Effector memory CD4-positive, alpha-beta T cell (primary cell): ENCODE results near the gene UBXN6.
A peak's percentile ranks its signal among the peaks of the same experiment; 100 is the strongest.

Experiments used
- DNase-seq, 3 donors: peaks; one replicate each; pipeline ENCODE4 v3.0.0-alpha.2; 2020
- H3K27ac ChIP-seq: 2 replicates; pipeline ENCODE4 v1.7.0; 2013; ENCODE audit warnings: mild to moderate bottlenecking, low read length, moderate library complexity; ENCODE audit not compliant: insufficient read depth, poor library complexity, severe bottlenecking
- H3K27me3 ChIP-seq: replicated peaks from 2 replicates; pipeline ENCODE4 v1.7.0; 2013; ENCODE audit warnings: mild to moderate bottlenecking, low read length; ENCODE audit not compliant: insufficient read depth, control insufficient read depth, poor library complexity, severe bottlenecking
- H3K36me3 ChIP-seq: 2 replicates; pipeline ENCODE4 v1.7.0; 2013; ENCODE audit warnings: mild to moderate bottlenecking, low read length, moderate library complexity; ENCODE audit not compliant: control insufficient read depth, insufficient read depth
- H3K4me1 ChIP-seq: 2 replicates; pipeline ENCODE4 v1.7.0; 2013; ENCODE audit warnings: low read length, mild to moderate bottlenecking; ENCODE audit not compliant: control insufficient read depth, insufficient read depth, poor library complexity, severe bottlenecking
- H3K4me3 ChIP-seq: 2 replicates; pipeline ENCODE4 v1.7.0; 2013; ENCODE audit warnings: low read length, low read depth, mild to moderate bottlenecking; ENCODE audit not compliant: insufficient read depth, poor library complexity, severe bottlenecking
- H3K9me3 ChIP-seq: 2 replicates; pipeline ENCODE4 v1.7.0; 2013; ENCODE audit warnings: mild to moderate bottlenecking, low read length, moderate library complexity; ENCODE audit not compliant: control insufficient read depth

The UBXN6 gene

DNA sequence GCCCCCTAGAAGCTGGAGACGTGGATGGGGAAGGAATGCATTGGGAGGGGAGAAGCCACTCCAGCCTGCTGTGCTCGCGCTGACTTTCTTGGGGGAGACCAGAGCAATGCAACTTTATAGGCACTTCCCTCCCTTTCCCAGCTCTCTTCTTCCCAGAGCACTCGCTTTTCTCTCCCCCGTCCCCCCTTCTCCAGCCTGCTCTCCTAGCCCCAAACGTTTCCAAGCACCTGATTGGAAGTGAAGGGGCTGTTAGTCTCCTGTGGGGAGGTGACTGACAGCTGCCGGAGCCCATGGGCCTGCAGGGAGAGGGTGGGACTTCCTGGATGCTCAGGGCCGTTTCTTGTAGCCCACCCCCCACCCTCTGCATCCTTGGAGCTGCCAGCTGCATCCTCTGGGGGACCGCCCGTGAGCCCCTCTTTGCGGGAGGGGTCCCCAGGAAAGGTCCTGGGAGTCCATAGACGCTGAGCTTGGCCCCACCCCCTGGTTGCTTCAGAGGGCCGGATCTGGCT is 17.0 kb upstream of the UBXN6 start:
- Histone ChIP-seq H3K9me3 (no peaks in the 10 kb centered on the region), H3K4me3 (no peak overlapping the region), H3K27me3 (no peaks in the 10 kb centered on the region), H3K27ac (no peak overlapping the region), H3K36me3 (peaks cover 18% of the 10 kb centered on the region), H3K4me1 (peaks cover 25% of the 10 kb centered on the region)
- no peak for DNase-seq

DNA sequence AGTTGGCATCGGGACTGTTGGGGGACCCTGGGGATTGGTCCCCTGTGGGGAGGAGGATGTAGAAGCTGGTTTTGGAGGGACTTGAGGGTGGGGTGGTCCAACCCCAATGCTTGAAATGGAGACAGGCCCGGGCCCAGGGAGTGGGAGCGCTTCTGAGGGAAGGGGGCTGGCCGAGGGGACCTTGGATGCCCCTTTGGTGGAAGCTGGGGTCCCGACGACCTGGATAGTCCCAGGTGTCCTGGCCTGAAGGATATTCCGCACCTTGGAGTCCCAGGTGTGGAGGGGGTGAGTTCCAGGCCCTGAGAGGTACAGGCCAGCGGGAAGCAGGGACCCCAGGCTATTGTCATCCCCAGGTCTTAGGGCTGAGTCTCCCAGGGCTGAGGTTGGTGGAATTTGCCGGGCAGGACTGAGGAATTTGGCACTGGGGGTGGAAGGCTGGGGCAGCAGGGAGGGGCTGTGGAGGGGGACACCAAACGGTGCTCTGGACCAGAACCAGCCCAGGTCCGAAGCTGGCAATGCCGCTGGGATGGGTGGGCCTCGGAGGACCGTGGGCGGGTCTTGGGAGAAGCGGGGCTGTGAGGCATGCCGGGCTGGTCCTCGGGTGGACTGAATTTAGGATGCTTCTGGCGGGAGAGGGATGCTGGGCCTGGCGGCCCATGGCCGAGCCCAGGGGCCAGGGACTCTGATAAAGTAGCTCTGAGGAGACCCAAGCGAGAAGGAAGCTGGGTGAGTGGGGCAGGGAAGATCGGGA is 16.3 kb upstream of the UBXN6 start:
- H3K9me3 ChIP-seq = no peaks in the 10 kb centered on the region
- peaks cover 25% of the 10 kb centered on the region for H3K4me1 ChIP-seq
- no peaks in the 10 kb centered on the region for H3K27me3 ChIP-seq
- H3K36me3 ChIP-seq = peaks cover 18% of the 10 kb centered on the region
- H3K4me3 ChIP-seq = no peak overlapping the region
- H3K27ac ChIP-seq = no peak overlapping the region
- DNase-seq = no peak

DNA sequence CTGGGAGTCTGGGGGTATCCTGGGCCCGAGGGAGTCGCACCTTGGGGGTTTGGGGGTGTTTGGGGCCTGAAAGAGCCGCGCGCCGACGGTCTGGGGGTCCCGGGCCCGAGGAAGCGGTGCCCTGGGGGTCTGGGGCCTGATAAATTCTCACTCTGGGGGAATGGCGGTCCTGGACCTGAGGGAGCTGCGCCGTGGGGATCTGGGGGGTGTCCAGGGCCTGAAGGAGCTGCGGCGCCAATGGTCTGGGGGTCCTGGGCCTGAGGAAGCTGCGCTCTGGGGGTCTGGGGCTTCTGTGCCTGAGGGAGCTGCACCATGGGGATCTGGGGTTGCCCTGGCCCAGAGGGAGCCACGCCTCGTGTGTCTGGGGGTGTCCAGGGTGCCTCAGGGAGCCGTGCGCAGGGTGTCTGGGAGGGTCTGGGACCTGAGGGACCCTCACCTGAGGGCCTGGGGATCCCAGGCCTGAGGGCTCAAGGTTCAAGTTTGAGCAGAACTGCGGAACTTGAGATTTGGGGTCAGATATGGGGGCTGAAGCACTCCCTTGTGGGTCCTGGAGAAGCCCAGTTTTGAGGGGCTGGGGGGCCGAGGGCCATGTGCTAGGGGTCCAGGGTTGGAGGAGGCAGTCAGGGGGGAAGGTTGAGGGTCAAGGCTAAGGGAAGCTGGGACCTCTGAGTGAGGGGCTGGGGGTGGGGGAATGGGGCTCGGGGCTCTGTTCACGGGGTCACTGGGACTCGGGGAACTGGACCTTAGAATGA is 15.6 kb upstream of the UBXN6 start:
- Histone ChIP-seq H3K27ac (peak overlapping the region; percentile 32), H3K4me1 (peaks cover 25% of the 10 kb centered on the region), H3K4me3 (peak overlapping the region; percentile 72), H3K36me3 (peaks cover 18% of the 10 kb centered on the region), H3K9me3 (no peaks in the 10 kb centered on the region), H3K27me3 (no peaks in the 10 kb centered on the region)
- DNase-seq = no peak

GRCh38 chr19:4472174-4472974 is 14.8 kb upstream of the UBXN6 start, which contains the start of gene HDGFL2:
TSS of gene HDGFL2 (plus strand) at chr19:4472297. CDS start at chr19:4472351, 54 bp downstream.
- Histone ChIP-seq H3K27ac (peak within 1 kb of the TSS; percentile 64), H3K36me3 (peaks cover 15% of the 10 kb centered on the region), H3K4me1 (peaks cover 25% of the 10 kb centered on the region), H3K9me3 (no peaks in the 10 kb centered on the region), H3K27me3 (no peaks in the 10 kb centered on the region), H3K4me3 (peak within 1 kb of the TSS; percentile 72)
- DNase-seq = no peak

- Histone ChIP-seq H3K4me1 (peaks cover 25% of the 10 kb centered on the region), H3K36me3 (peaks cover 10% of the 10 kb centered on the region), H3K27ac (peak overlapping the region; percentile 64), H3K4me3 (peak overlapping the region; percentile 63), H3K27me3 (no peaks in the 10 kb centered on the region), H3K9me3 (no peaks in the 10 kb centered on the region)
- peak; percentile 95 to 97 (median 97) for DNase-seq
These were observed 14.0 kb upstream of the UBXN6 start for GRCh38 chr19:4471403-4472173.

DNA sequence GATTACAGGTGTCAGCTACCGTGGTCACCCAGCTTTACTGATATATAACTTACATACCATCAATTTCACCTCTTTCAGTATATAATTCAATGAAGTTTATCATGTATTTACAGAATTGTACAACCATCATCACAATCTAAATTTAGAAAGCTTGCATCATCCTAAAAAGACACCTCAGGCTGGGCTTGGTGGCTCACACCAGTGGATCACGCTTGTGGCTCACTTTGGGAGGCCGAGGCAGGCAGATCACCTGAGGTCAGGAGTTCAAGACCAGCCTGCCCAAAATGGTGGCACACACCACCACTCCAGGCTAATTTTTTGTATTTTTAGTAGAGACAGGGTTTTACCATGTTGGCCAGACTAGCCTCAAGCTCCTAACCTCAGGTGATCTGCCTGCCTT is 10.2 kb upstream of the UBXN6 start:
- Histone ChIP-seq H3K4me3 (no peak overlapping the region), H3K4me1 (peaks cover 8% of the 10 kb centered on the region), H3K27me3 (no peaks in the 10 kb centered on the region), H3K36me3 (no peaks in the 10 kb centered on the region), H3K27ac (no peak overlapping the region), H3K9me3 (no peaks in the 10 kb centered on the region)
- no peak for DNase-seq

GRCh38 chr19:4464815-4465581 is 7.4 kb upstream of the UBXN6 start:
- no peak overlapping the region for H3K27ac ChIP-seq
- no peaks in the 10 kb centered on the region for H3K9me3 ChIP-seq
- H3K4me1 ChIP-seq = no peaks in the 10 kb centered on the region
- no peaks in the 10 kb centered on the region for H3K36me3 ChIP-seq
- no peaks in the 10 kb centered on the region for H3K27me3 ChIP-seq
- no peak overlapping the region for H3K4me3 ChIP-seq
- DNase-seq = no peak

GRCh38 chr19:4456843-4457653 is 546 bp downstream of the UBXN6 start:
- Histone ChIP-seq H3K36me3 (peaks cover 23% of the 10 kb centered on the region), H3K9me3 (no peaks in the 10 kb centered on the region), H3K4me1 (peaks cover 16% of the 10 kb centered on the region), H3K27ac (peak overlapping the region; percentile 74), H3K4me3 (peak overlapping the region; percentile 60), H3K27me3 (no peaks in the 10 kb centered on the region)
- DNase-seq = peak in 2 of 3 donors; percentile 22 to 41
